AG04450 (cell line): ENCODE measurements around the gene ZNF433. TPM values are rescaled to one million over a fixed set of nuclear protein-coding genes. Genes with fewer than 3 reads are reported as not detected.
"Not testable (repeated sequence)": the region's sequence is repeated elsewhere in the genome, so short reads cannot be mapped to it uniquely, and the experiment has no call there.

Source experiments
- CTCF ChIA-PET: fragments of 300-600, 350-600 bp; formaldehyde crosslinking; extraction: SDS; loops from one replicate; lab custom pipeline; 2022; ENCODE audit warnings: antibody characterized with exemption, inconsistent platforms; lab: Charles Lee
- POLR2A ChIA-PET: fragments of 350-600 bp; formaldehyde crosslinking; extraction: SDS; loops from one replicate; lab custom pipeline; 2021; ENCODE audit warnings: antibody characterized with exemption, inconsistent platforms; lab: Yijun Ruan, JAX
- DNase-seq: peaks from one replicate; pipeline ENCODE4 v3.0.0-alpha.2; 2011; ENCODE audit warnings: low read depth, low spot score
- H3K27ac ChIP-seq: one replicate; pipeline ENCODE4 v1.5.1; 2012; ENCODE audit warnings: low read depth, low read length, control low read depth
- H3K27me3 ChIP-seq: one replicate; pipeline ENCODE4 v1.6.0; 2012; ENCODE audit warnings: low read length; ENCODE audit not compliant: control insufficient read depth, insufficient read depth
- H3K4me3 ChIP-seq: 2 replicates; pipeline ENCODE4 v1.5.1; 2011; ENCODE audit warnings: mild to moderate bottlenecking, low read depth, low read length, control low read depth
- H3K9me3 ChIP-seq: 2 replicates; pipeline ENCODE4 v1.5.1; 2012; ENCODE audit warnings: low read length; ENCODE audit not compliant: control insufficient read depth, insufficient read depth
- CTCF ChIP-seq: IDR thresholded peaks from 2 replicates; pipeline ENCODE4 v1.5.1; 2011; ENCODE audit warnings: low read depth, low read length, control low read depth, inconsistent platforms
- polyA minus RNA-seq: library from RNA; depleted of rRNA, polyadenylated mRNA; stranded (reverse); fragments of >200 nt; gene quantifications from 2 replicates; pipeline ENCODE4 v1.2.3, GENCODE V29; 2011; rRNA and poly(A)+ RNA removed
- polyA plus RNA-seq: library from polyadenylated mRNA; depleted of rRNA; stranded (reverse); fragments of >200 nt; gene quantifications from 2 replicates; pipeline ENCODE4 v1.2.3, GENCODE V29; 2011; rRNA removed

The ZNF433 gene
- polyA plus RNA-seq (4.3 and 5.6 TPM in 2 replicates), polyA minus RNA-seq (6.0 and 6.6 TPM in 2 replicates)

DNA sequence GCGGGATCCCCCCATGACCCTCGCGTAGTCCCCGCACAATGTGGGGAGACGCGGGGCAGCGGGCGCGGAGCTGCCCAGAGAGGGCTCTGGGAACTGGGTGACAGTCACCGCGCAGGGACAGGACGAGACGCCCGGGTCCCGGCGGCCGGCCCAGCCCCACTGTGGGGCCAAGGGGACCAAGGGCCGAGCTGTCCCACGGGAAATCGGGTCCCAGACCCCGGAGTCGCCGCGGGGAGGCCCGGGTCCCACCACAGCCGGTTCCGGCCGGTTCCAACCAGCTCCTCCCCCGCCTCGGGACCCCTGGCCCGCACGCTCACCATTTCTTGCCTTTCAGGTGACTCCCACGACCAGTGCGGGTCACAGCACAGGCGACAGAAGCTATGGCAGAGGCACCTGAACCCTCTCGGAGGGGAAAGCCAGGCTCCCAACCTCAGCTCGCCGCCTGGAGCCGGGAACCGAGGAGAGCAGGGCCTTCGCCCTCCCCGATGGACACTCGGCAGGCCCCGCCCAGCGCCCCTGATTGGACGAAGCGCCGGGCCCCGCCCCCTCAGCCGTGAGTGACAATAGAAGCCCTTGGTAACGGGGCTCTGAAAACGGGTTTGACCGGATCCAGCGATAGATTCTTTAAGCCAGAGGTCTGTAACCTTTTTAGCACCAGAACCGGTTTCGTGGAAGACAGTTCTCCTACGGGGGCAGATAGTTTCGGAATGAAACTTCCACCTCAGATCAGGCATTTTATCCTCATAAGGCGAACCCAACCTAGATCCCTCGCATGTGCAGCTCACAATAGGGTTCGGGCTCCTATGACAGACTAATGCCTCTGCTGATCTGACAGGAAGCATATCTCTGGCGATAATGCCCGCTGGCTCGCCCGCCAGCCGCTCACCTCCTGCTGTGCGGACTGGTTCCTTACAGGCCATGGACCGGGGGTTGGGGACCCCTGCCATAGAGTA lies at the start of gene ZNF433:
Gene ZNF433, minus strand, starts transcription at position 460 of the 953 bp plus-strand sequence. Its CDS starts 140 bp downstream, at position 320.
- H3K9me3 ChIP-seq: peaks cover 21% of the 10 kb centered on the region
- CTCF ChIA-PET: interaction anchor here (0.6 to 2.0 kb wide), 6 partner anchors 24 to 448 kb away, joined by 3 to 10 read pairs (median 5); partner anchors contain the start of gene ZNF700
- peak; percentile 36 for DNase-seq
- peak within 1 kb of the TSS; percentile 89 for H3K4me3 ChIP-seq
- POLR2A ChIA-PET: interaction anchor here (0.5 to 1.8 kb wide), 7 partner anchors 12 to 105 kb away, joined by 3 to 8 read pairs (median 4); partner anchors contain the start of genes ZNF20, ZNF844 and ZNF878
- TF ChIP-seq CTCF: no peak
- no peaks in the 10 kb centered on the region for H3K27me3 ChIP-seq
- no peak within 1 kb of the TSS for H3K27ac ChIP-seq

DNA sequence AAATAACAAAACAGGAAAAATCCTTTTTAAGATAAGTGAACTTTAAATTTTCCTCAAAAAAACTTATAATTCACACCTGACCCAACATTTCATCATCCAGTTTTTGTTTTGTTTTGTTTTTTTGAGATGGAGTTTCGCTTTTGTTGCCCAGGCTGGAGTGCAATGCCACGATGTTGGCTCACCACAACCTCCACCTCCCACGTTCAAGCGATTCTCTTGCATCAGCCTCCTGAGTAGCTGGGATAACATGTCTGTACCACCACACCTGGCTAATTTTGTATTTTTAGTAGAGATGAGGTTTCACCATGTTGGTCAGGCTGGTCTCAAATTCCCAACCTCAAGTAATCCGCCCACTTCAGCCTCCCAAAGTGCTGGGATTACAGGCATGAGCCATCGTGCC lies 47.9 kb upstream of the ZNF433 start:
- H3K27ac ChIP-seq, DNase-seq, POLR2A ChIA-PET, H3K27me3 ChIP-seq, CTCF ChIA-PET, H3K4me3 ChIP-seq: not testable (repeated sequence)
- peaks cover 53% of the 10 kb centered on the region for H3K9me3 ChIP-seq

- Histone ChIP-seq H3K9me3 (peaks cover 78% of the 10 kb centered on the region), H3K27ac (no peak overlapping the region), H3K27me3 (no peaks in the 10 kb centered on the region), H3K4me3 (no peak overlapping the region)
- no peak for TF ChIP-seq CTCF
- ChIA-PET POLR2A (no interaction called here), CTCF (no interaction called here)
- DNase-seq: no peak
Measured at GRCh38 chr19:12077375-12077774, 41.9 kb upstream of the ZNF433 start.

DNA sequence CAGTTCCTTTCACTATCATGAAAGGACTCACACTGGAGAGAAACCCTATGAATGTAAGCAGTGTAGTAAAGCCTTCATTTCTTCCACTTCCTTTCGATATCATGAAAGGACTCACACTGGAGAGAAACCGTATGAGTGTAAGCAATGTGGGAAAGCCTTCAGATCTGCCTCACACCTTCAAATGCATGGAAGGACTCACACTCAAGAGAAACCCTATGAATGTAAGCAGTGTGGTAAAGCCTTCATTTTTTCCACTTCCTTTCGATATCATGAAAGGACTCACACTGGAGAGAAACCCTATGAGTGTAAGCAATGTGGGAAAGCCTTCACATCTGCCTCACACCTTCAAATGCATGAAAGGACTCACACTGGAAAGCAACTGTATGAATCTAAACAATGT lies 40.9 kb upstream of the ZNF433 start:
- H3K27ac ChIP-seq, POLR2A ChIA-PET, H3K27me3 ChIP-seq, DNase-seq, H3K4me3 ChIP-seq, CTCF ChIA-PET: not testable (repeated sequence)
- peaks cover 75% of the 10 kb centered on the region for H3K9me3 ChIP-seq

DNA sequence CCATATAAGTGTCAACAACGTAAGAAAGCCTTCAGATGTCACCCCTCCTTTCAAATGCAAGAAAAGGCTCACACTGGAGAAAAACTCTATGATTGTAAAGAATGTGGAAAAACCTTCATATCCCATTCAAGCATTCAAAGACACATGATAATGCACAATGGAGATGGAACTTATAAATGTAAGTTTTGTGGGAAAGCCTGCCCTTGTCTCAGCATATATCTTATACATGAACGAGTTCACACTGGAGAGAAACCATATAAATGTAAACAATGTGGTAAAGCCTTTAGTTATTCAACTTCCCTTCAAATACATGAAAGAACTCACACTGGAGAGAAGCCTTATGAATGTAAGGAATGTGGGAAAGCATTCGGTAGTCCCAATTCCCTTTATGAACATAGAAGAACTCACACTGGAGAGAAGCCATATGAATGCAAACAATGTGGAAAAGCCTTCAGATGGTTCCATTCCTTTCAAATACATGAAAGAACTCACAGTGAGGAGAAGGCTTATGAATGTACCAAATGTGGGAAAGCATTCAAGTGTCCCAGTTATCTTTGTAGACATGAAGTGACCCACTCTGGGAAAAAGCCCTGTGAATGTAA lies 40.2 kb upstream of the ZNF433 start:
- ChIA-PET CTCF (no interaction called here), POLR2A (no interaction called here)
- no peak for TF ChIP-seq CTCF
- H3K27me3 ChIP-seq: no peaks in the 10 kb centered on the region
- peaks cover 72% of the 10 kb centered on the region for H3K9me3 ChIP-seq
- no peak for DNase-seq
- no peak overlapping the region for H3K27ac ChIP-seq
- H3K4me3 ChIP-seq: no peak overlapping the region
